GM12873 (cell line): Measurements from ENCODE around the gene P3H2.

ENCODE experiments used
- TF ChIP-seq, protein P1 (sequence below): IDR thresholded peaks from 2 replicates; pipeline ENCODE4 v1.5.1; 2012; ENCODE audit warnings: low read depth, mild to moderate bottlenecking, moderate library complexity, low read length, control low read depth; ENCODE audit not compliant: insufficient read depth; ENCODE audit errors: missing control alignments

Gene P3H2

DNA sequence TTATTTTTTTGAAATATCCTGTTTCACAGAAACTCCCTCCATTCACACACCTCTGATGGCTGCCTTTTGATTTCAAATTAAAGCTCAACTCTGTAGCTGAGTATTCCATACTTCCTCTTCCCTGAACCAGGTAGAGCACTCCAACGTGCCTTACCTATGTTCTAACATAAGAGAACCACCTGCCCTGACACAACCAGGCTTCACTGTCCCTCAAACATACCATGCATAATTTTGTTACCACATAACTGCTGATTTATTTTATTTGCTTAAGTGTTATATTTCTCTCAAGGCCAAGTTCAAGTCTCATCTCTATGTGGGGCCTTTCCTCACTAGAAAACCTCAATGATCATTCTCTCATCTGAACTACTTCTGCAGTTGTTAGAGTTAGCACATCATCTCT is 209.7 kb downstream of the P3H2 start:
- TF ChIP-seq, protein P1, sequence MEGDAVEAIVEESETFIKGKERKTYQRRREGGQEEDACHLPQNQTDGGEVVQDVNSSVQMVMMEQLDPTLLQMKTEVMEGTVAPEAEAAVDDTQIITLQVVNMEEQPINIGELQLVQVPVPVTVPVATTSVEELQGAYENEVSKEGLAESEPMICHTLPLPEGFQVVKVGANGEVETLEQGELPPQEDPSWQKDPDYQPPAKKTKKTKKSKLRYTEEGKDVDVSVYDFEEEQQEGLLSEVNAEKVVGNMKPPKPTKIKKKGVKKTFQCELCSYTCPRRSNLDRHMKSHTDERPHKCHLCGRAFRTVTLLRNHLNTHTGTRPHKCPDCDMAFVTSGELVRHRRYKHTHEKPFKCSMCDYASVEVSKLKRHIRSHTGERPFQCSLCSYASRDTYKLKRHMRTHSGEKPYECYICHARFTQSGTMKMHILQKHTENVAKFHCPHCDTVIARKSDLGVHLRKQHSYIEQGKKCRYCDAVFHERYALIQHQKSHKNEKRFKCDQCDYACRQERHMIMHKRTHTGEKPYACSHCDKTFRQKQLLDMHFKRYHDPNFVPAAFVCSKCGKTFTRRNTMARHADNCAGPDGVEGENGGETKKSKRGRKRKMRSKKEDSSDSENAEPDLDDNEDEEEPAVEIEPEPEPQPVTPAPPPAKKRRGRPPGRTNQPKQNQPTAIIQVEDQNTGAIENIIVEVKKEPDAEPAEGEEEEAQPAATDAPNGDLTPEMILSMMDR: no peak

DNA sequence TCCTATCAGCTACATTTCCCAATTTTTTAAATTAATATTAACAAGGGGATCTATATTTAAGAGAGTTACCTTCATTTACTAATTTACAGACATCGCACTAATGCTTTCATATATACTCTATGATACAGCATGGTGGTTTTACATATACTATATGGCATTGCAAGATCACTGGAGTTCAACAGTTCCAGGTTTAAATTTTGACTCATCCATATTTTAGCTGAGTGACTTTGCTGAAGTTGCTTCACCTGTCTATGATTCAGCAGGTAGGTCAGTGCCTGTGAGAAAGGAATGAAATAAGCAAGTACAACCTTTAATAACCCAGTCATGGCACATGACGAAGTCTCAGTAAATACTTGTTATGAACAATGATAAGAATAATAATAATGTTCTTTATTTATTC is 211.1 kb downstream of the P3H2 start:
- TF ChIP-seq, protein P1: no peak

DNA sequence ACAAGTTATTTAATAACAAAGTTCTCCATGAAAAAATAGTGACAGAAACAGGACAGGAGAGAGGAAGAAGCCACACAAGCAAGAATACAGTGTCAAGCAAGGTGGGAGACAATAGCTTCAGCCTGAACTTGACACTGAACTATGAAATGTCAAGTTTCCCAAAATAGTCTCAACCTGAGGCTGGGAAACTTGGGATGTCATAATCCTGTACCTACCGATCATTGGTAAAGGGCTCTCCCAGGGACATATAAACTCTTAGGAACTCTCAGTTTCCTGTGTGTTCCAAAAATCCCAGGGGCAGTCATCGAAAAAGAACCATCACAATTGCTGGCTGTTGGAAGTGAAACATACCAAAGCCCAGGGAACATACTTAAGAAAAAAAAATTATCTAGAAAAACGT is 211.6 kb downstream of the P3H2 start:
- TF ChIP-seq, protein P1: no peak

DNA sequence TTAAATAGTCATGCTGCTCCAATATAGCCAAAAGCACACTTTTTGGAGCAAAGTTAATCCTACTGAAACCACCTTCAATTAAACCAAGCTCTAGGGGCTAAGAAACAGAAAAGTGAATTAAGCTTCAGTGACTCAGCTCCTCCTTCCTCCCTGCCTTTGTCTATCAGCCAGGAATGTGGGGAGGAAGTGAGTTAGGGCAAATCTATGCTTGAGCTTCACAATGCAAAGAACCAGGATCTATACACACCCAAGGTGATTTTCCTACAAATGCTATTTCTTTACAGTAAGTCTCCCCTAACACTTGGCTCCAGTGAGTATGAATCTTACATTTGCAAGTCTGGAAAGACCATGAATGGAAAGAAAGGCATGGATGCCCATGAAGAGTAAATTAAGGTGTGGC is 212.1 kb downstream of the P3H2 start:
- TF ChIP-seq, protein P1: no peak

DNA sequence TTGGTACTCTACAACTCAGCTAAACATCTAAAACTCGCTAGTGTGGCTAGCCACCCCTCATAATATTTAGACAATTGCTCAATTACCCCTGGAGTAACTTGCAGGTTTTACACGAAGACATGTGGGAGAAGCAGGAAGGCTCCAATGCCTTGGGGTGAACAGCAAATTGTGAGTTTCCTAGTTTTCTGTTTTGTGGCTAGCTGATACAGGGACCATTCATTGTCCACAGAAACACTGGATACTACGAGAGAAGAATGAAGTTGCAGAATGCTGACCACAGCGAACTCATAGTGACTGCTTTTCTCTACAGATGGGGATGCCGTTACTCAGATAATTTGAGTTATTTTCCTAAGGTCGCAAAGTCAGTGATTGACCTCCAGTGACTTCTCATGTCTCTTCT is 212.9 kb downstream of the P3H2 start:
- TF ChIP-seq, protein P1: no peak
